A673 (cell line): Measurements from ENCODE around the gene ICOSLG. TPM values are rescaled to one million over a fixed set of nuclear protein-coding genes. Genes with fewer than 3 reads are reported as not detected.
A peak's percentile ranks its signal among the peaks of the same experiment; 100 is the strongest.
"Not testable (repeated sequence)": the region's sequence is repeated elsewhere in the genome, so short reads cannot be mapped to it uniquely, and the experiment has no call there.

Experiments
- Bru-seq: library from RNA; stranded (reverse); fragments of 400-500 nt; gene quantifications from one replicate; lab custom pipeline; 2021; lab: Mats Ljungman, UMichigan
- BruChase-seq, 2 experiments: library from RNA; stranded (reverse); fragments of 400-500 nt; gene quantifications; one replicate each; lab custom pipeline; 2021; lab: Mats Ljungman, UMichigan
- BruUV-seq: library from RNA; stranded (reverse); fragments of 400-500 nt; replicated peaks from 2 replicates; lab custom pipeline; 2021; lab: Mats Ljungman, UMichigan
- CTCF ChIA-PET: fragments of 300-600 bp; sonication (Branson Sonifier 250); formaldehyde crosslinking; loops from one replicate; lab custom pipeline; 2022; ENCODE audit warnings: antibody characterized with exemption; lab: Charles Lee
- POLR2A ChIA-PET: fragments of 300-600 bp; sonication (Branson Sonifier 250); formaldehyde crosslinking; loops from one replicate; lab custom pipeline; 2022; ENCODE audit warnings: antibody characterized with exemption; ENCODE audit not compliant: low non-redundant PET; lab: Charles Lee
- DNase-seq: peaks from one replicate; pipeline ENCODE4 v3.0.0-alpha.2; 2015; ENCODE audit warnings: low spot score
- H3K27ac ChIP-seq: fragments of 200-600 bp; sonication (generic); 2 replicates; pipeline ENCODE4 v1.5.1; 2016; ENCODE audit warnings: mixed run types, low read depth, mild to moderate bottlenecking, mixed read lengths, antibody characterized with exemption, low read length; ENCODE audit not compliant: poor library complexity, severe bottlenecking
- H3K27me3 ChIP-seq: fragments of 200-600 bp; sonication (generic); replicated peaks from 2 replicates; pipeline ENCODE4 v1.6.1; 2017; ENCODE audit warnings: mixed run types, low read depth, mild to moderate bottlenecking, mixed read lengths, antibody characterized with exemption, low read length; ENCODE audit not compliant: insufficient read depth, poor library complexity
- H3K36me3 ChIP-seq: fragments of 200-600 bp; sonication (generic); 2 replicates; pipeline ENCODE4 v1.6.1; 2016; ENCODE audit warnings: mixed run types, mild to moderate bottlenecking, mixed read lengths, antibody characterized with exemption, low read length; ENCODE audit not compliant: insufficient read depth, poor library complexity, severe bottlenecking
- H3K4me1 ChIP-seq: fragments of 200-600 bp; sonication (generic); 2 replicates; pipeline ENCODE4 v1.6.1; 2017; ENCODE audit warnings: mixed run types, mild to moderate bottlenecking, mixed read lengths, antibody characterized with exemption, low read length; ENCODE audit not compliant: insufficient read depth, poor library complexity, severe bottlenecking
- H3K4me3 ChIP-seq: fragments of 200-600 bp; sonication (generic); 2 replicates; pipeline ENCODE4 v1.5.1; 2016; ENCODE audit warnings: low read depth, mixed run types, mild to moderate bottlenecking, mixed read lengths, low read length; ENCODE audit not compliant: poor library complexity, severe bottlenecking
- H3K9me3 ChIP-seq: fragments of 200-600 bp; sonication (generic); 2 replicates; pipeline ENCODE4 v1.6.1; 2016; ENCODE audit warnings: mixed run types, low read depth, mild to moderate bottlenecking, mixed read lengths, antibody characterized with exemption, low read length; ENCODE audit not compliant: poor library complexity, severe bottlenecking
- CTCF ChIP-seq: fragments of 300-800, 200-600 bp; sonication (generic); conservative IDR thresholded peaks from 2 replicates; pipeline ENCODE4 v1.5.1; 2017; ENCODE audit warnings: low read depth, mild to moderate bottlenecking, antibody characterized with exemption, low read length, moderate library complexity, mixed read lengths
- EZH2 ChIP-seq: fragments of 200-600 bp; sonication (generic); IDR thresholded peaks from 2 replicates; pipeline ENCODE4 v1.6.1; 2017; ENCODE audit warnings: borderline replicate concordance, low read depth, mild to moderate bottlenecking, mixed read lengths, antibody characterized with exemption, low read length; ENCODE audit not compliant: poor library complexity, severe bottlenecking
- intact Hi-C: fragments of 100-400 bp; cut with micrococcal nuclease; formaldehyde crosslinking; loops from one replicate; pipeline ENCODE4 v1.10.0; 2022; ENCODE audit not compliant: unreplicated experiment
- long read RNA-seq: library from polyadenylated mRNA; stranded (forward); transcript quantifications from one replicate; pipeline ENCODE4 v2.0.0, GENCODE V29; 2022
- total RNA-seq: library from RNA; stranded (reverse); gene quantifications from 2 replicates; pipeline ENCODE4 v1.2.3, GENCODE V29; 2021

Gene ICOSLG
- total RNA-seq (0.69 and 1.3 TPM in 2 replicates), Bru-seq, nascent RNA (percentile 5 among the genes with signal in this experiment), BruChase-seq, experiment 1, labeled RNA remaining after a 2-hour chase (percentile 5 among the genes with signal in this experiment), BruChase-seq, experiment 2, labeled RNA remaining after a 6-hour chase (percentile 8 among the genes with signal in this experiment)
- long read RNA-seq: 0 reads

DNA sequence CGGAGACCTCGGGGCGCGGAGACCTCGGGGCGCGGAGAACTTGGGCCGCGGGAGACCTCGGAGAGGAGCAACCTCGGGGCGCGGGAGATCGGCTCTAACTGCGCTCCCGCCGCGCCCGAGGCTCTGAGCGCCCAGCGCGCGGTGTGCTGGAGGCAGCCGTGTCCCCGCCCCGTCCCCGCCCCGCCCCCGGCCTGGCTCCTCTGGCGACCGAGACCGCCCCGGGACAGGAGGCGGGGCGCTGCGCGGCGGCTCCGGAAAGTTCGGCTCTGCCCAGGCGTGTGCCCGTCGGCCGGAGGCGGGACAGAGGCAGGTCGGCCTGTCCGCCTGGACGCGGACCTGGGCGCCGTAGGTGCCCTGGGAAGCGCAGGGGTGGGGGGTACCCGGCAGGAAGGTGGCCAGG, at the start of gene ICOSLG:
Gene ICOSLG, minus strand, starts transcription at position 102 of the 400 bp plus-strand sequence. CDS start 126 bp downstream, outside the sequence.
- H3K27me3 ChIP-seq, CTCF ChIA-PET, H3K4me3 ChIP-seq, H3K27ac ChIP-seq, POLR2A ChIA-PET, DNase-seq, intact Hi-C loops, H3K4me1 ChIP-seq, H3K9me3 ChIP-seq, BruUV-seq, H3K36me3 ChIP-seq: not testable (repeated sequence)

- no peak for TF ChIP-seq CTCF
- no peak for TF ChIP-seq EZH2
- BruUV-seq: no TSS peak
- no peaks in the 10 kb centered on the region for H3K9me3 ChIP-seq
- H3K27ac ChIP-seq: no peak overlapping the region
- intact Hi-C loops: no loop called here
- CTCF ChIA-PET: no interaction called here
- H3K4me1 ChIP-seq: peaks cover 4% of the 10 kb centered on the region
- H3K4me3 ChIP-seq: no peak overlapping the region
- POLR2A ChIA-PET: no interaction called here
- H3K36me3 ChIP-seq: no peaks in the 10 kb centered on the region
- no peak for DNase-seq
- peaks cover 17% of the 10 kb centered on the region for H3K27me3 ChIP-seq
These were observed 48.8 kb upstream of the ICOSLG start for GRCh38 chr21:44289381-44290010.

- POLR2A ChIA-PET: no interaction called here
These were observed 47.7 kb upstream of the ICOSLG start for GRCh38 chr21:44288251-44289110.

More at GRCh38 chr21:44288251-44289110, 47.7 kb upstream of the ICOSLG start:
- CTCF ChIA-PET: no interaction called here
- no peak overlapping the region for H3K27ac ChIP-seq
- TF ChIP-seq EZH2: no peak
- TF ChIP-seq CTCF: no peak
- H3K27me3 ChIP-seq: peaks cover 17% of the 10 kb centered on the region
- no peaks in the 10 kb centered on the region for H3K4me1 ChIP-seq
- DNase-seq: no peak
- intact Hi-C loops: no loop called here
- BruUV-seq: no TSS peak
- no peaks in the 10 kb centered on the region for H3K9me3 ChIP-seq
- no peaks in the 10 kb centered on the region for H3K36me3 ChIP-seq
- no peak overlapping the region for H3K4me3 ChIP-seq
